ENCODE measurements around the gene GALNT10. TPM values are rescaled to one million over a fixed set of nuclear protein-coding genes. Genes with fewer than 3 reads are reported as not detected.

GALNT10 gene
- total RNA-seq, 1 donor from 2014 or later: 11.5 TPM

DNA sequence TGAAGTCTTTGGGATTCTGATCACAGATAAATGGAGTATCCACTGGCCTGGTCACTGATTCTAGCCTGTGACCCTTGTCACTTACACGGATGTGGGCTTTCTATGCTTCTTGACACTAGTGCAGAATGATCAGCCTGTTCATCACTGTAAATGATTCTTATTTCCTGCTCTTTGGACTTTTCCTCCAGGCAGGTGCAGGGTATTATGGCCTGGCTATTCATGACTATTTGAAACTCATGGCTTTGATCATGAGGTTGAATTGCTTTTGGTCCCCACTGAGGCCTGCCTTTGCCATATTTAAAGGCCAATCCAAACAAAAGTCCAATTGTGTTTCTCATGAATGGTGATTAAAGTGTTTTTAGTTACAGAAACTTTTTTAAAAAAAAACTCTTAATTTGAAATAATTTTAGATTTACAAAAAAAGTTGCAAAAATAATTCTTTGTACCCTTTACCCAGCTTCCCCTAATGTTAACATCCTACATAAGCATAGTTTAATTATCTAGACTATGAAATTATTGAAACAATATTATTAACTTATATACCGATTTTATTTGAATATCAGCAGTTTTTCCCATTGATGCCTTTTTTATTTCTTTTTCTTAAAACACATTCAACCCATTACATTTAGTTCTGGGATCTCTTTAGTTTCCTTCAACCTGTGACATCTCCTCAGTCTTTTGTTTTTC is 68.1 kb downstream of the GALNT10 start:
- Histone ChIP-seq H3K27ac (replicated peaks) (no peak overlapping the region), H3K27me3 (ENCODE audit: low read depth) (no peaks in the 10 kb centered on the region), H3K4me3 (no peak overlapping the region), H3K36me3 (no peaks in the 10 kb centered on the region), H3K9me3 (replicated peaks) (no peaks in the 10 kb centered on the region), H3K4me1 (peaks cover 13% of the 10 kb centered on the region)
- TF ChIP-seq, protein P1, sequence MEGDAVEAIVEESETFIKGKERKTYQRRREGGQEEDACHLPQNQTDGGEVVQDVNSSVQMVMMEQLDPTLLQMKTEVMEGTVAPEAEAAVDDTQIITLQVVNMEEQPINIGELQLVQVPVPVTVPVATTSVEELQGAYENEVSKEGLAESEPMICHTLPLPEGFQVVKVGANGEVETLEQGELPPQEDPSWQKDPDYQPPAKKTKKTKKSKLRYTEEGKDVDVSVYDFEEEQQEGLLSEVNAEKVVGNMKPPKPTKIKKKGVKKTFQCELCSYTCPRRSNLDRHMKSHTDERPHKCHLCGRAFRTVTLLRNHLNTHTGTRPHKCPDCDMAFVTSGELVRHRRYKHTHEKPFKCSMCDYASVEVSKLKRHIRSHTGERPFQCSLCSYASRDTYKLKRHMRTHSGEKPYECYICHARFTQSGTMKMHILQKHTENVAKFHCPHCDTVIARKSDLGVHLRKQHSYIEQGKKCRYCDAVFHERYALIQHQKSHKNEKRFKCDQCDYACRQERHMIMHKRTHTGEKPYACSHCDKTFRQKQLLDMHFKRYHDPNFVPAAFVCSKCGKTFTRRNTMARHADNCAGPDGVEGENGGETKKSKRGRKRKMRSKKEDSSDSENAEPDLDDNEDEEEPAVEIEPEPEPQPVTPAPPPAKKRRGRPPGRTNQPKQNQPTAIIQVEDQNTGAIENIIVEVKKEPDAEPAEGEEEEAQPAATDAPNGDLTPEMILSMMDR (IDR thresholded peaks at IDR 0.05; ENCODE audit: borderline replicate concordance): no peak
- intact Hi-C loops (cut with micrococcal nuclease): no loop called here
- DNase-seq: no peak

DNA sequence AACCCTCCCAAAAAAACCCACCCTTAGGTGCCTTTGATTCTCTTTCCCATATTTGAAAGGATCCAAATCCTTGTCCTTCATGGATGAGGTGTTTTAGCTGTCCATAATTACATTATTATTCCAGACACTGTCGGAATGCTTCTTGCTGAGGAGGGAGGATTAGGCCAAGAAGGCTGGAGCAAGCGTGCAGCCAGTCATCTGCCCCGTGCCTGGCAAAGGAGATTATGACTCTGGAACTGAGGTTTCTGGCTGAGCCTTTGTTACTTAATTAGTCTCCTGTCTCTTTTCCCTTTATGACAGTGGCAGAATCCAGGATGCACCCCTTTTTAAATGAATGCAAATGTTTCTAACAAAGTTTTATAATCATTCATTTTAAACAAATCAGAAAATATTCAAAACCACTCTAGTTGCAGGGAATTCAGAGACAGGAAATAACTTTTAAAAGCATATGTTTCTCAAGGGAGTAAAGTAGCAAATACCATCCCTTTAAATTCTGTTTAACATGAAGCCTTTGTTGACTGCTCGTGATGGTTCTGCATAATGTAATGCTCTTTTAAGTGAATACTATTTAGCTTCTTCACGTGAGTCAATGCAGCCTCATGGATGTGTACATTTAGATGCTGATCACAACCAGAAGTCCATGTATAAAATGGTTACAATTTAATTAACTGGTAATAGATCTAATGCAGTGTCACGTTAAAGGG is 69.8 kb downstream of the GALNT10 start:
- Histone ChIP-seq H3K36me3 (no peaks in the 10 kb centered on the region), H3K27me3 (ENCODE audit: low read depth) (no peaks in the 10 kb centered on the region), H3K9me3 (replicated peaks) (no peaks in the 10 kb centered on the region), H3K27ac (replicated peaks) (no peak overlapping the region), H3K4me1 (peaks cover 30% of the 10 kb centered on the region), H3K4me3 (no peak overlapping the region)
- TF ChIP-seq, protein P1 (IDR thresholded peaks at IDR 0.05; ENCODE audit: borderline replicate concordance): no peak
- no peak for DNase-seq
- intact Hi-C loops (cut with micrococcal nuclease): no loop called here

DNA sequence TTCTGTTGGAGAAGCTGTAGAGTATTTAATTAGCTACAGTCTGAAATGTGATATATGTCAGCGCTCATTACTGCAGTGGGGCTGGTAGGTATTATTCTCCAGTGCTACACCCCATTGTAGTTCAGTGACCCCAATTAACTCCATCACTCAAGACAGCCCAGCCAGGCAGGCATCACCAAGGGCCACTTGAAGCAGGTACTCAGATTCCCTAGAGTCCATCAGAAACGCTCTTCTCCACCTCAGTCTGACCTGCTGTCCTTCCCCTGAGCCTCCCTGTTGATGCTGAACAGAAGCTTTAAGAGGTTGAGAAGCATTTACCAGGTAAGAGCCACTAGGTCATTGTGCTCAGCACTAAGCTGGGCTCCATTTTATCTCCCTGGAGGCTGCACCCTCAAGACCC is 71.8 kb downstream of the GALNT10 start:
- no peak for DNase-seq
- TF ChIP-seq, protein P1 (IDR thresholded peaks at IDR 0.05; ENCODE audit: borderline replicate concordance): no peak
- peaks cover 36% of the 10 kb centered on the region for H3K4me1 ChIP-seq
- no peak overlapping the region for H3K27ac ChIP-seq (replicated peaks)
- H3K27me3 ChIP-seq (ENCODE audit: low read depth): no peaks in the 10 kb centered on the region
- intact Hi-C loops (cut with micrococcal nuclease): no loop called here
- H3K9me3 ChIP-seq (replicated peaks): no peaks in the 10 kb centered on the region
- no peak overlapping the region for H3K4me3 ChIP-seq
- no peaks in the 10 kb centered on the region for H3K36me3 ChIP-seq

DNA sequence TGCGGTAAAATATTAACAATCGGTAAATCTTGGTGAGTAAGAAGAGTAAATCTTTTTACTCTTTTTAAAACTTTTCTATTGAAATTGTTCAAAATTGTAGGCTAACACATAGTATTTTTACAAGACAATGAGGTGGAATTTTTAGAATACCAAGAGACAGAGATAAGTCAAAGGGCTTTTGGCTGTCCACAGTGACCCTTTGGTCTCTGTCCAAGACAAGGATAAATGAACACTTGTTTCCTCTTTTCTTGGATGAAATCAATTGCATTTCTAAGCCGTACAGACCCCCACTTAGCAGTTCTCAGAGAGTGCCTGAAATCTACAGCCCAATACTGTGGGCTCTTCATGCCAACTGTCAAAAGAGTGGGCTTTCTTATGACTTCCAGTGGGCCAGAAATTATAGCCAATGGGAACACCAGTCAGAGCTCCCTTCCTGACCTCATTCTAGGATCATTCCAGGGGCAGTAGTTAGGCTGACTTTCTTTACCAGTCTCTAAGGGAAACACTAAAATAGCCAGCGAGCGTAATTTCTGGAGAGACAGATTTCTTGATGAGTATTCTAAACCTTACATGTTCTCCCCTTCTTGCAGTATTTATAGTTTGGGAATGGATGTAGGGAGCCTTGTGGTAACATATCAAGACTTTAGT is 74.1 kb downstream of the GALNT10 start:
- H3K36me3 ChIP-seq: no peaks in the 10 kb centered on the region
- H3K4me3 ChIP-seq: no peak overlapping the region
- TF ChIP-seq, protein P1 (IDR thresholded peaks at IDR 0.05; ENCODE audit: borderline replicate concordance): no peak
- H3K4me1 ChIP-seq: peaks cover 40% of the 10 kb centered on the region
- no peak for DNase-seq
- H3K27me3 ChIP-seq (ENCODE audit: low read depth): no peaks in the 10 kb centered on the region
- H3K27ac ChIP-seq (replicated peaks): peak overlapping the region; percentile 41
- intact Hi-C loops (cut with micrococcal nuclease): no loop called here
- no peaks in the 10 kb centered on the region for H3K9me3 ChIP-seq (replicated peaks)

DNA sequence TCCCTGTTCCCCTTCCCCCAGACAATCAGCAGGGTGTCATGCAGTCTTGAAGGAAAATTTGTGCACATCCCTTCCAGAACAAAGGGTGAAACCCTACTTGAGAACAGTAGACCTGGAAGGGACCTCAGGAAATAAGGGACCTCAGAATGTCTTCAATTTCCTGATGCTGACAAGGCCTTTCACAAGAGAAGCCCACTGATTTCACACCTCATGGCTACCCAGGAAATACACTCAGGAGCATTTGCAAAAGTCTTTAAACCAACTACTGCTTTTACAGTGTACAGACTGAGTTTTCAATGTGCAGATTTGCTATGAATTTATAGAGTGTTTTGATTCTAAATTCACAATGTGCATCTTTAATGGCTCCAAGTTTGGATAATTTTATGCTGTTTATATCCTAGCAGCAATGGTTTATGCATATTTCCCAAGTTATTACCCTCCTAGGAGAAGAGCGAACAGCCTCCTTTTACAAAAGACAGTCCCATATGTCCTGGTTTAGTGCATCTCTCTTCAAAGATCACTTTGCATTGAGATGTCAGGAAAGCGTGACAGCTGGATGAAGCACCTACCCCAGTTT is 74.8 kb downstream of the GALNT10 start:
- Histone ChIP-seq H3K36me3 (no peaks in the 10 kb centered on the region), H3K4me1 (peaks cover 34% of the 10 kb centered on the region), H3K27me3 (ENCODE audit: low read depth) (no peaks in the 10 kb centered on the region), H3K4me3 (no peak overlapping the region), H3K9me3 (replicated peaks) (no peaks in the 10 kb centered on the region), H3K27ac (replicated peaks) (peak overlapping the region; percentile 41)
- TF ChIP-seq, protein P1 (IDR thresholded peaks at IDR 0.05; ENCODE audit: borderline replicate concordance): no peak
- intact Hi-C loops (cut with micrococcal nuclease): no loop called here
- DNase-seq: no peak

All from left ventricle myocardium inferior (tissue), 1 donor.